Astrocyte (in vitro differentiated cells and primary cell): ENCODE data around the gene SUSD6.

Experiments used
- EZH2 ChIP-seq: IDR thresholded peaks from 2 replicates; pipeline ENCODE4 v1.6.1; 2012; ENCODE audit warnings: mild to moderate bottlenecking, low read length, inconsistent platforms; ENCODE audit not compliant: insufficient read depth
- TF ChIP-seq, protein P1 (sequence below): IDR thresholded peaks from 2 replicates; pipeline ENCODE4 v1.5.1; 2011; ENCODE audit warnings: low read depth, mild to moderate bottlenecking, inconsistent platforms, low read length, moderate library complexity; ENCODE audit not compliant: insufficient read depth

DNA sequence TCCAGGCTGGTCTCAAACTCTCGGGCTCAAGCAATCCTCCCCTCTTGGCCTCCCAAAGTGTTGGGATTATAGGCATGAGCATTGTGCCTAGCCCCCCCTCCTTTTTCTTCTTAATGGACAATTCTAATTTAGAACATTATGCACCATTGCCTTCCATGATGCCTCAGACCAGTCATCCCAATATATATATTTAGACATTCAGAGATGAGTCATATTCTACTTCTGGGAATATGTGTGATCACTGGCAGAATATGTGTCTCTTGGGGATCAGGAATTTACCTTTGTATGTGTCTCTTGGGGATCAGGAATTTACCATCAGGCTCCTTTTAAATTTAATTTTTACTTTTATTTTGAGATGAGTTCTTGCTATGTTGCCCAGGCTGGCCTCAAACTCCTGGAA, 29.2 kb upstream of the SUSD6 start:
- TF ChIP-seq, protein P1, sequence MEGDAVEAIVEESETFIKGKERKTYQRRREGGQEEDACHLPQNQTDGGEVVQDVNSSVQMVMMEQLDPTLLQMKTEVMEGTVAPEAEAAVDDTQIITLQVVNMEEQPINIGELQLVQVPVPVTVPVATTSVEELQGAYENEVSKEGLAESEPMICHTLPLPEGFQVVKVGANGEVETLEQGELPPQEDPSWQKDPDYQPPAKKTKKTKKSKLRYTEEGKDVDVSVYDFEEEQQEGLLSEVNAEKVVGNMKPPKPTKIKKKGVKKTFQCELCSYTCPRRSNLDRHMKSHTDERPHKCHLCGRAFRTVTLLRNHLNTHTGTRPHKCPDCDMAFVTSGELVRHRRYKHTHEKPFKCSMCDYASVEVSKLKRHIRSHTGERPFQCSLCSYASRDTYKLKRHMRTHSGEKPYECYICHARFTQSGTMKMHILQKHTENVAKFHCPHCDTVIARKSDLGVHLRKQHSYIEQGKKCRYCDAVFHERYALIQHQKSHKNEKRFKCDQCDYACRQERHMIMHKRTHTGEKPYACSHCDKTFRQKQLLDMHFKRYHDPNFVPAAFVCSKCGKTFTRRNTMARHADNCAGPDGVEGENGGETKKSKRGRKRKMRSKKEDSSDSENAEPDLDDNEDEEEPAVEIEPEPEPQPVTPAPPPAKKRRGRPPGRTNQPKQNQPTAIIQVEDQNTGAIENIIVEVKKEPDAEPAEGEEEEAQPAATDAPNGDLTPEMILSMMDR, result no peak
- no peak for TF ChIP-seq EZH2
